DOHH2 (cell line): ENCODE measurements around the gene BAZ2B.

Experiments used
- CTCF ChIP-seq: fragments of 200-600 bp; sonication (generic); IDR thresholded peaks from one replicate; pipeline ENCODE4 v1.5.1; 2014; ENCODE audit warnings: antibody characterized with exemption, mild to moderate bottlenecking, low read depth, low read length; ENCODE audit not compliant: poor library complexity, severe bottlenecking
- EZH2phosphoT487 ChIP-seq: fragments of 200-600 bp; sonication (generic); IDR thresholded peaks from 2 replicates; pipeline ENCODE4 v1.6.1; 2017; ENCODE audit warnings: borderline replicate concordance, mild to moderate bottlenecking, antibody characterized with exemption, low read length, moderate library complexity, mixed read lengths

GRCh38 chr2:159639071-159639470 lies 22.7 kb upstream of the BAZ2B start:
- TF ChIP-seq CTCF (no peak), EZH2phosphoT487 (no peak)
